Measurements from ENCODE around the gene KCNQ2.

The KCNQ2 gene

GRCh38 chr20:63455568-63455859 lies 16.9 kb downstream of the KCNQ2 start:
- DNase-seq, result no peak

GRCh38 chr20:63454731-63455567 lies 17.5 kb downstream of the KCNQ2 start:
- peak in 5 of 56 donors; percentile 27 to 52 (median 37) for DNase-seq

GRCh38 chr20:63452821-63453523 lies 19.5 kb downstream of the KCNQ2 start:
- DNase-seq, result peak in 2 of 56 donors; percentile 30 to 38

GRCh38 chr20:63452341-63452740 lies 20.1 kb downstream of the KCNQ2 start:
- no peak for DNase-seq

- DNase-seq, result peak in 1 of 56 donors; percentile 27
Measured at GRCh38 chr20:63451821-63452220, 20.6 kb downstream of the KCNQ2 start.

GRCh38 chr20:63449796-63450730 lies 22.4 kb downstream of the KCNQ2 start:
- no peak for DNase-seq

- DNase-seq, result no peak
Measured at GRCh38 chr20:63449025-63449424, 23.4 kb downstream of the KCNQ2 start.

- DNase-seq, result no peak
Measured at GRCh38 chr20:63448031-63448430, 24.4 kb downstream of the KCNQ2 start.

- no peak for DNase-seq
Measured at GRCh38 chr20:63447320-63447719, 25.1 kb downstream of the KCNQ2 start.

- peak in 30 of 56 donors; percentile 13 to 69 (median 44) for DNase-seq
Measured at GRCh38 chr20:63446216-63447024, 26.0 kb downstream of the KCNQ2 start.

GRCh38 chr20:63445075-63445734 lies 27.2 kb downstream of the KCNQ2 start:
- DNase-seq, result no peak

- DNase-seq, result no peak
Measured at GRCh38 chr20:63444548-63444947, 27.9 kb downstream of the KCNQ2 start.

GRCh38 chr20:63443606-63444395 lies 28.7 kb downstream of the KCNQ2 start:
- DNase-seq, result no peak

GRCh38 chr20:63442100-63442493 lies 30.4 kb downstream of the KCNQ2 start:
- DNase-seq, result peak in 27 of 56 donors; percentile 11 to 65 (median 37)

- no peak for DNase-seq
Measured at GRCh38 chr20:63441136-63442099, 31.0 kb downstream of the KCNQ2 start.

GRCh38 chr20:63440366-63440955 lies 32.0 kb downstream of the KCNQ2 start:
- no peak for DNase-seq

- DNase-seq, result no peak
Measured at GRCh38 chr20:63439866-63440265, 32.6 kb downstream of the KCNQ2 start.

- no peak for DNase-seq
Measured at GRCh38 chr20:63438121-63438520, 34.3 kb downstream of the KCNQ2 start.

Measured in amygdala (tissue), 56 donors.